HG02588 (cell line): ENCODE results near the gene PTPRH.
"Not testable (repeated sequence)": the region's sequence is repeated elsewhere in the genome, so short reads cannot be mapped to it uniquely, and the experiment has no call there.

ENCODE experiments used
- ATAC-seq: cut with Tn5 transposase; IDR thresholded peaks from one replicate; pipeline ENCODE4 v1.9.1; 2021; ENCODE audit warnings: mild to moderate bottlenecking, moderate library complexity; ENCODE audit not compliant: unreplicated experiment

Gene PTPRH

DNA sequence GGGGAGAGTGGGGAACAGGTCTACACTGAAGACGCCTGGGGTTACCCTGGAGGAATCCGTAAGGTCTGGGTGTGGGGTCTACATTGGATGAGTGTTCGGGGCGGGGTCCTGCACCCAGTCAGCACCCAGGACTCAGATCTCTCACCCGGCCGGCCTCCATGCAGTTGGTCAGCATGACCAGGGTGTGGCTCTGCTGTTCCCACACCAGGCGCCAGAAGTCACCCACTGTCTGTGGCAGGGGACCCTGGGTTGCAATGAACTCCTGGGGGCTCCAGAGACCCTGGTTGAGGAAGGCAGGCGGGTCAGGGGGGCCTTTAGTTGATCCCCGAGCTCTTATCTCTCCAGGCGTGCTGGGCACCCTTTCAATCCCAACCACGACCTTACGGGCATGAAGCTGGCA lies 23.2 kb downstream of the PTPRH start:
- no peak for ATAC-seq

GRCh38 chr19:55181740-55182139 lies 27.6 kb downstream of the PTPRH start:
- ATAC-seq, result no peak

DNA sequence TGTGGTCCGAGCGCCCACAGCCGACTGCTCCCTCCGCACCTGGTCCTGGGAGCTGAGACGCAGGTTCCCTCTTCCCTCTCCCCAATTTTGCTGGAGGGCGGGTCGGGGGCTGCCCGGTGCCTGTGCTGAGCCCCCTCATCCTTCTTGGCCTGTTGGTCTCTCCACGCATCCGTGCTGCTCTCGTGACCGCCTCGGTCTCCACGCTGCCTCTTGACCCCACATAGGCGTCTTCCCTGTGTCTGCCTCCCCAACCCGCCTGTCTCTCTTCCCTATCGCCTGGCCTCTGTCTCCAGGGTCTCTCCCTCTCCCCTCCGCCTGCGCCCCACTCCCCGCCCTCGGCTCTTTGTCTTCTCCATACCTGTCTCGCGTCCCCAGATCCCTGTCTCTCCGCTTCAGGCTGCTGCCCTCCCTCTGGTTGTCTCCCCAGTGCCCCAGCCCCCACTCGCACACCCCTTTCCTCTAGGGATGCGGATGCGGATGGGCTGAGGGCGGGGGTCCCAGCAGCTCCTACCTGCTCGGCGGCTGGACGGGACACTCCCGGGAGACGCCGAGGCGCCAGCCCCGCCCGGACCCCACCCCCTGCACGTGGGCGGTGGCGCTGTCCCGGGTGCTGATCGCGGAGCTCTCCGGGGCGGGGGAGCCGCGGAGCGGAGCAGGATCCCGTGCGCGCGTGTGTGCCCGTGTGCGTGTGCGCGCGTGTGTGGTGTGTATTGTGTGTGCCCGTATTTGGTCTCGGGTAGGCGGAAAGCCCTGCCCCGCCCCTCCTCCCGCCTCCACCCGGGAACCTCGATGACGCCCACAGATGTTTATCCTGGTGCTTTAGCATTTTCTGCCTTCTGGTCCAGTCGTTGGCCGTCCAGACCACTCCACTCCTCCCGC lies 29.5 kb downstream of the PTPRH start, which contains the start of gene SYT5:
Gene SYT5 (minus strand): TSS at position 684 of the 879 bp plus-strand sequence. CDS start 1,248 bp downstream, outside the sequence.
- no peak for ATAC-seq

DNA sequence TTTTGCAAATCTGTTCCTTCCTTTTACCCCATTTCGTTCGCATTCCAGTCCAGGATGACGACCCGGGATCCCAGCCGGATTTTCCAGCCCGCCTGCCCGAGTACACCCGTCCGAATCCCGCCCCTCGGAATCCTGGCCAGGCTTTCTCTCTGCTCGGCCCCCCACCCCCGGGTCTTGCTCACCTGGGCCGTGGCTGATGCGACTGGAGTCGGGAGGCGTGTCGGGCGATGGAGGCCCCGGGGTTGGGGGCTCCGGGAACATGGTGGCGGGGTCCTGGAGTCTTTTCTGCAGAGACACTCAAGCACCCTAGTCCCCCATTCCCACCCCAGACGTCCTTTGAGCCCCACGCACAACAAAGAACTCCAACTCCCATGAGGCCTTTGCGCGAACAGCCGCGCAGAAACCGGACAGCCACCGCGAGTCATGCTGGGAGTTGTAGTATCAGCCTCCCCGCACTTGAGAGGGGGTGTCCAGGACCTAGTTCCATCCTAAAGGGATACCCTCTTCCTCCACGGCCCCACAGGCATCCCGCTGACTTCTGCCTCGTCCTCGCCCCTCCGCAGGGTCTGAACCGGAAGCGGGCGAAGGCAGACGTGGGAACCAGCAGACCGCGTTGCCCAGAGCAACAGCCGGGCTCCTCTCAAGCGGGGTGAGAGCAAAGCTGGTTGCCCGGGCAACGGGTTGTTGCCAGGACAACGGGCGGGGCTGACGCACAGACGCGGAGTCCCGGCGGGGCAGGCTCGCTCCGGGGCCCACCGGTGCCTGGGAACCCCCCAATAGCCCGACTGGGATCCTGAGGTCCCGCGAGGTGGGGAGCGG lies 30.3 kb downstream of the PTPRH start:
- peak; percentile 63 for ATAC-seq

DNA sequence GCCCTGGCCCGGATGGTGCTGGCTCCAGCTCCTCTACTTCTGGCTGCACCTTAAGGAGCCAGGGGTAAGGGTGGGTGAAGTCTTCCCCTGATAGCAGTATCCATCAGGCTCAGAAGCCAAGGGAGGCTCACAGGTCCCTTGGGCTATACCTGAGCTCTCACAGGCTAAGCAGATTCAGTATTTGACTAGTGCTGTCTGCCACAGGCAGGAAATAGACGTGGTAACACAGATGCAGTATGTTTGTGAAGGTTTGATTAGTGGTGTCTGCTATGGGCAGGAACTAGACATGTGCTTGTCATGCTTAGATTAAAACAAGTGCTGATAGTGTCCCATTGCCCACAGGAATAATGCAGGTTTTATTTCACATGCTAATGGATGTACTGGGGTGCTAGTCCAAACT lies 33.2 kb downstream of the PTPRH start:
- ATAC-seq, result no peak

DNA sequence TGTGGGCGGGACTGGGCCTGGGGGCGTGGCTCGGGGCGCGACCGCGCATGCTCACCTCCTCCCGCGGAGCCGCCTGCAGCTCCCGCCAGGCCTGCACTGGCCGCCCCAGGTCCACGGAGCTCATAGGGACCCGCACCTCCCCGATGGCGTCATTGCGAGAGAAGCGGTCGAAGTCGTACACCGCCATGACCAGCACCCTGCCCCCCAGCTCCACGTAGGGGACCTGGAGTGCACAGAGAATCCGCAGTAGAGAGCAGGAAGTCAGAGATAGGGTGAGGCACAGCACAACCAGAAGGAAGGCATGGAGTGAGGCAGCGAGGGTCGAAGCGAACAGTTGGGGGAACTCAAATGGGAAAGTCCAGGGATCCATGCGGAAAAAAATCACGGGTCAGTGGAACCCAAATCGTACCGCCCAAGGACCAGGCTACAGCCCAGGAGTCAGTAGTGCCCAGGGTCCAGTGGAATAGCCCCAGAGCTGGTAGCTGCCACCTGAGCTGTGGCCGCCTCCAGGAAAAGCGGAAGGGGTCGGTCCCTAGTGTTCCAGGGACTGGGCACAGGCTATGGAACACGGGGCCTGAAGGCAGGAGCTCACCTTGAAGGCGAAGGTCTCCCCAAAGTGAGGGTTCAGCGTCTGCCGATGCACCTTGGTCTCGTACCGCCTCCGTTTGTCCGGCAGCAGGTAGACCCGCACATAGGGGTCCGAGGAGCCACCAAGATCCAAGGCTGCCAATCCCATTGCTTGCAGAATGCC lies 34.0 kb downstream of the PTPRH start:
- no peak for ATAC-seq

GRCh38 chr19:55174425-55175116 lies 34.7 kb downstream of the PTPRH start:
- no peak for ATAC-seq

DNA sequence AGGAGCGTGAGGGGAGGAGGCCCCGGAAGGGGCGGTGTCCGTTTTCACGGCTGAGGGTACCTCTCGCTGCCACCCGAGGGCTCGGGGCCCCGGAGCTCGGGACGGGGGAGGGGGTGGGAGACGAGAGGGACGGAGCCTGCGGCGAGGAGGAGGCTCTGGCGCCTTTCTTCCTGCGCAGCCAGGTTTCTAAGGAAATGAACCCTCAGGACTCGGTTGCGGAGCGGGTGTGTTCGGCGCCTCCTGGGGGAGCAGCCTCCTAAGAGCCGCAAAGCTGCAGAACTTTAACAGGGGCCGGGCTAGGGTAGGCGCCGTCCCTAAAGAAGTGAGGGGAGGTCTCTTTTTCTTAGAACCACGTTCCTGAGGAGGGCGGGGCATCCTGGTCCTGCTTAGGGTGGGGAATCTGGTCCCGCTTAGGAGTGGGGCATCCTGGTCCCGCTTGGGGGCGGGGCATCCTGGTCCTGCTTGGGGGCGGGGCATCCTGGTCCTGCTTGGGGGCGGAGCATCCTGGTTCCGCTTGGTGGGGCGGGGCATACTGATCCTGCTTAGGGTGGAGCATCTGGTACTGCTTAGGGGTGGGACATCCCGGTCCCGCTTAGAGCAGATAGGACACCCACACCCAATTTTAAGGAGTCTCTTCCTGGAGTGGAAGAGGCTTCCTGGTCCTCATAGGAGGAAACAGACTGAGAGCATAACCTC lies 35.4 kb downstream of the PTPRH start:
- ATAC-seq, result no peak

- no peak for ATAC-seq
Observed at GRCh38 chr19:55173186-55173713, 36.1 kb downstream of the PTPRH start.

DNA sequence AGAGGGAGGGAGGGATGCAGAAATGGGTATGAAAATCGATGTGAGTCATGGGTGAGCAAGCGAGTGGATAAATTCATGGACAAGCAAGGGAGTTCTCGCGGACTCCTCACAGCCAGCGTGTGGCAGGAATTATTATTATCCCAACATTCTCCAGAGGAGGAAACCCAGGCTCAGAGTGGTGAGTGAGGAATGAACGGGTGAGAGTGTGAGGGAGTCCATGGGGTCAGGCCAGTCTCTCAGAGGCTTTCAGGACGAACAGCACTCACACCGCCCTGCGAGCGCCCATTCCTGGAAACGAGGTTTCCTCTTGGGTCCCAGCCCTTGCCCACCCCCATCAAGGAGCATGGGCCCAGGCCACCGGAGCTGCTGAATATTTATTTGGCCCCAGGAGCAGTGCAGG lies 36.6 kb downstream of the PTPRH start:
- no peak for ATAC-seq

GRCh38 chr19:55172318-55172717 lies 37.0 kb downstream of the PTPRH start:
- not testable (repeated sequence) for ATAC-seq

GRCh38 chr19:55171440-55171839 lies 37.9 kb downstream of the PTPRH start:
- ATAC-seq, result no peak

- no peak for ATAC-seq
Observed at GRCh38 chr19:55169136-55169535, 40.2 kb downstream of the PTPRH start.

DNA sequence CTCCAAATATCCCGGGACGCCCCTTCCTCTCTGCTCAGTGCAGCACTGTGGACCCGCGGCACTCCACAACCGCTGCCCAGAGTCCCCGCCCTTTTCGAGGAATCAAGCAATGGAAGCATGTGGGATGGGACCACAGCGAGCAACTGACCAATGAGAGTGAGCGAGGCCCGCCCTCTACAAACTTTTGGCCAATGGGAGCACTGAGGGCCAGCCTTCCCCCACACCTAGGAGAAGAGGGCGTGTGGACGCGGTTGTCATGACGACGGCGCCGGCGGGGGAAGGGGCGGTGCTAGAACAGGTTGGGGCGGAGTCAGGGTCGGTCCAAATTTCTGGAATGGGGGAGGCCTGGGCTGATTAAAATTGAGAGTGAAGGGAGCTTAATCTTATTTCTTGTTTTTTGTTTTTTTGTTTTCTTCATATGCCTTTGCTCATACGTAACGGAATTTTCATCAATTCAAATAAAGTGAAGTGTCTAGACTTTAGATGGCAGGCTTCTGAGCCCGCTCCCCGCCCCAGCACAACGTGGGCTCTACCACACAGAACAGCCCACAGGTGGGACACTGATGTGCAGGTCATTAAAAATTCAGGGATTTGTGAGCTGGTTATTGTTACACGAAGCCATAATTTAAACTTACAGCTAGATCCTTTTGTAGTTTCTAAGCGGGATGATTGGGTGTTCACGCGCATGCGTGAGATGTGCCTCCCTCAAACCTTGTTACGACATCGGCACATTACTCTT lies 42.6 kb downstream of the PTPRH start, which contains the start of gene DNAAF3:
Gene DNAAF3 (minus strand): TSS at position 84 of the 739 bp plus-strand sequence. CDS start 200 bp downstream, outside the sequence.
- peak; percentile 85 for ATAC-seq

DNA sequence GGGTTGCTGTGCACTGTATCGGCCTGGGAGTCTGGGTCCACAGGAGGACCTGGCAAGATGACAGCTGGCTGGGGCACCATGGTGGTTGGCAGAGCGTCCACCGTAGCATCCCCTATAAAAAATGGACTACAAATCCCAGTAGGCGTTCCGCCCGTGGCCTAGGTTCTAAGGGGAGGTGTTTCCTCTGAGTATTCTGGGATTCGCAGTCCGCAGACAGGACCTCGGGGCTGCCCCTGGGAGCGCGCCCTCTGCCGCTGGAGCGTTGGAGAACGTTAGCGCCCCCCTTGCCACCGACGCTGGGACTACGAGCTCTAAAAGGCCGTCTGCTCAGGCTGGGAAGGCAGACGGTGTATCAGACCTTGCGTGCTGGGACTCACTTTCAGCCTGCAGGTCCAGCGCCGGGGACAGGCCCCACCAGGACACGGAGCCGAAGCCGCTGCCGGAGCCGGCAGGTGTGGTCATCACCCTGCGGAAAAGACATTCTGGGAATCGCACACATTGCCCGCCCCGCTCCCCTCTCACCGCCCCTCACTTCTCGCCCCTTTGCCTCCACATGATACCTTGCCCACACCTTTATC lies 43.3 kb downstream of the PTPRH start:
- peak; percentile 14 for ATAC-seq

DNA sequence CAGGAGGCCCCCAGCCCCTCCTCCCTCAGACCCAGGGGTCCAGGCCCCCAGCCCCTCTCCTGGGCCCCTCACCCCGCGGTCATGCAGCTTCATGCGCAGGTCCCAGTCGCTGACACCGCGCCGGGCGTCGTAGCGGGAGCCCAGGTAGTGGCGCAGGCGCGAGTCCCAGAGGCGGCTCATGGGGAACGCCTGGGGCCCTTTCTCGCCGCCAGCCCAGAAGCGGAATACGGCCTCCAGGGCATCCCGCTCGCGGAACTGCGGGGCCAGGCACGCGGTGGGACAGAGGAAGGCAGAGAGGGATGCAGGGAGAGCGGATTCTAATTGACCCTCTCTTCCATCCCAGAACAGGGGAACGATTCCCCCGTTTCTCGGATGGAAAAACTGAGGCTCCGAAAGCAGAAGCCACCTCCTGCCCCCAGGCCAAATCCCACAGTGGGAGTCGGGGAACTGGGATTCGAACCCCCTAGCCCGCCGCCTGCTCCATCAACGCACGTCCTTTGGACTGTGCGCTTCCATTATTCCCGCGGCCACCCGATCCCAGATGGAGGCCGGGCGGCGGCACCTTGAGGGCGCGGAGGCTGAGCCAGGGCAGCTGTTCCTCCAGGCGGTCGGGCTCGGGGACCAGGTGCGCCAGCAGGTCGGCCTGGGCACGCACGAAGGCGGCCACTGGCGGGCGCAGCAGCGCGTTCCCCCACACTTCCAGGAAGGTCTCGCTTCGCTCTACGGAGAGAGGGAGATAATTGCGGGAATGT lies 47.6 kb downstream of the PTPRH start:
- no peak for ATAC-seq

- no peak for ATAC-seq
Observed at GRCh38 chr19:55160986-55161365, 48.3 kb downstream of the PTPRH start.
